Kidney (tissue), 14 donors: ENCODE results near the gene FTCD. TPM values are rescaled to one million over a fixed set of nuclear protein-coding genes. Genes with fewer than 3 reads are reported as not detected.

Experiments used
- DNase-seq, 5 donors: peaks; one replicate each; pipeline ENCODE4 v3.0.0-alpha.2; 2013 to 2020
- FAIRE-seq: peaks from 2 replicates; lab custom pipeline; 2012; peaks lifted over from hg19 to GRCh38; lab: Jason Lieb, UNC
- H3K27ac ChIP-seq, 2 donors: one replicate each; pipeline ENCODE4 v1.7.0; 2013; ENCODE audit warnings: low read depth in 2 of 2, low read length in 2 of 2, inconsistent platforms in 1 of 2
- H3K27me3 ChIP-seq: one replicate; pipeline ENCODE4 v1.7.1; 2013; ENCODE audit warnings: low read length, inconsistent platforms; ENCODE audit not compliant: control insufficient read depth, insufficient read depth
- H3K36me3 ChIP-seq, 3 donors: one replicate each; pipeline versions ENCODE4 v1.7.0 to v1.7.1; 2013; ENCODE audit warnings: low read length in 3 of 3, control low read depth in 1 of 3, inconsistent platforms in 1 of 3; ENCODE audit not compliant: insufficient read depth in 3 of 3, control insufficient read depth in 2 of 3
- H3K4me1 ChIP-seq, 3 donors: one replicate each; pipeline versions ENCODE4 v1.7.0 to v1.7.1; 2013; ENCODE audit warnings: low read length in 3 of 3, inconsistent platforms in 1 of 3, low read depth in 1 of 3; ENCODE audit not compliant: control insufficient read depth in 2 of 3, insufficient read depth in 2 of 3
- H3K4me3 ChIP-seq, 3 donors: one replicate each; pipeline versions ENCODE4 v1.7.0 to v1.8.1; 2013; ENCODE audit warnings: low read length in 3 of 3, control low read depth in 1 of 3, inconsistent platforms in 1 of 3
- H3K9ac ChIP-seq, 3 donors: one replicate each; pipeline versions ENCODE4 v1.7.0 to v1.7.1; 2013; ENCODE audit warnings: low read length in 3 of 3, control low read depth in 1 of 3, inconsistent platforms in 1 of 3
- H3K9me3 ChIP-seq, 3 donors: one replicate each; pipeline versions ENCODE4 v1.7.0 to v1.7.1; 2013; ENCODE audit warnings: low read length in 3 of 3, control low read depth in 1 of 3, inconsistent platforms in 1 of 3; ENCODE audit not compliant: control insufficient read depth in 2 of 3, insufficient read depth in 1 of 3
- intact Hi-C: fragments of 100-400 bp; cut with DNase I; formaldehyde crosslinking; loops from one replicate; pipeline ENCODE4 v1.11.1; 2022
- polyA plus RNA-seq: library from polyadenylated mRNA; stranded (reverse); fragments of 350-450 nt; fragmentation: Illumina TruSeq; extraction: RNeasy Lipid Tissue Mini Kit (QIAGEN cat#74804); gene quantifications from one replicate; pipeline ENCODE4 v1.2.3, GENCODE V29; 2014; ENCODE audit warnings: low read depth, low replicate concordance; ENCODE audit not compliant: insufficient read depth
- total RNA-seq: library from RNA; stranded (reverse); fragmentation: NEBNext Ultra II Directional; extraction: Animal tissue kit (Norgen Biotek cat#: 25700); gene quantifications from one replicate; pipeline ENCODE4 v1.2.1, GENCODE V29; 2021
- TF ChIP-seq, protein P1 (sequence below): IDR thresholded peaks from 3 replicates; pipeline ENCODE4 v1.5.1; 2012; ENCODE audit warnings: mild to moderate bottlenecking, moderate library complexity, borderline replicate concordance; ENCODE audit not compliant: insufficient read depth; ENCODE audit errors: extremely low read depth
- donor health status: control.
- donor health status: control.
- donor health status: control.
- donor health status: control.
- donor health status: control.
- donor health status: DM: yes; HTN: yes; CAD: no.
- donor health status: Normal renal cell carcinoma (clear cell type).

Gene FTCD
- total and polyA plus RNA-seq, 2 donors from 2014 or later: 51.6 to 273 TPM

DNA sequence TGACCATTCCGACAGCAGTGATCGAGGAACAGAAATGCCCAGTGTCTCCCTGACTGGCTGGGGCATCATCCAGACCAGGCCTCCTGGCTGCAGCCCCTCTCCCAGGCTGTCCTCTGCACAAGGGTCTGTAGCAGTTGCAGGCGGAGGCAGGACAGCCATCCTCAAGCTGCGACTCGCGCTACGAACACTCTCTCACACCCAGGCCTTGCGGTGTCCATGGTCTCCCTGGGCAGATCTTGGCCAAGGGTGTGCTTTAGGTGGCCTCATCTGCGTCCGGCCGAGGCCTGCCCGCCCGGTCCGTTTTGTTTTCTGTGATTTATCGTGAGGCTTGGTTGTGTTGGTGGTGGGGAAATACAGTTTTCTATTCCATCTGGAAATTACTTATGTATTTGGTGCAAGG lies 15.7 kb downstream of the FTCD start:
- peaks cover 0 to 13% (median 0%) of the 10 kb centered on the region in 3 donors for H3K36me3 ChIP-seq
- FAIRE-seq (no peak), DNase-seq (no peak)
- H3K4me1 ChIP-seq: no peaks in the 10 kb centered on the region
- no peaks in the 10 kb centered on the region for H3K9me3 ChIP-seq
- no peaks in the 10 kb centered on the region for H3K27me3 ChIP-seq
- no peak overlapping the region for H3K9ac ChIP-seq
- no peak overlapping the region for H3K4me3 ChIP-seq
- intact Hi-C loops: no loop called here
- no peak overlapping the region for H3K27ac ChIP-seq
- TF ChIP-seq, protein P1, sequence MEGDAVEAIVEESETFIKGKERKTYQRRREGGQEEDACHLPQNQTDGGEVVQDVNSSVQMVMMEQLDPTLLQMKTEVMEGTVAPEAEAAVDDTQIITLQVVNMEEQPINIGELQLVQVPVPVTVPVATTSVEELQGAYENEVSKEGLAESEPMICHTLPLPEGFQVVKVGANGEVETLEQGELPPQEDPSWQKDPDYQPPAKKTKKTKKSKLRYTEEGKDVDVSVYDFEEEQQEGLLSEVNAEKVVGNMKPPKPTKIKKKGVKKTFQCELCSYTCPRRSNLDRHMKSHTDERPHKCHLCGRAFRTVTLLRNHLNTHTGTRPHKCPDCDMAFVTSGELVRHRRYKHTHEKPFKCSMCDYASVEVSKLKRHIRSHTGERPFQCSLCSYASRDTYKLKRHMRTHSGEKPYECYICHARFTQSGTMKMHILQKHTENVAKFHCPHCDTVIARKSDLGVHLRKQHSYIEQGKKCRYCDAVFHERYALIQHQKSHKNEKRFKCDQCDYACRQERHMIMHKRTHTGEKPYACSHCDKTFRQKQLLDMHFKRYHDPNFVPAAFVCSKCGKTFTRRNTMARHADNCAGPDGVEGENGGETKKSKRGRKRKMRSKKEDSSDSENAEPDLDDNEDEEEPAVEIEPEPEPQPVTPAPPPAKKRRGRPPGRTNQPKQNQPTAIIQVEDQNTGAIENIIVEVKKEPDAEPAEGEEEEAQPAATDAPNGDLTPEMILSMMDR: no peak

DNA sequence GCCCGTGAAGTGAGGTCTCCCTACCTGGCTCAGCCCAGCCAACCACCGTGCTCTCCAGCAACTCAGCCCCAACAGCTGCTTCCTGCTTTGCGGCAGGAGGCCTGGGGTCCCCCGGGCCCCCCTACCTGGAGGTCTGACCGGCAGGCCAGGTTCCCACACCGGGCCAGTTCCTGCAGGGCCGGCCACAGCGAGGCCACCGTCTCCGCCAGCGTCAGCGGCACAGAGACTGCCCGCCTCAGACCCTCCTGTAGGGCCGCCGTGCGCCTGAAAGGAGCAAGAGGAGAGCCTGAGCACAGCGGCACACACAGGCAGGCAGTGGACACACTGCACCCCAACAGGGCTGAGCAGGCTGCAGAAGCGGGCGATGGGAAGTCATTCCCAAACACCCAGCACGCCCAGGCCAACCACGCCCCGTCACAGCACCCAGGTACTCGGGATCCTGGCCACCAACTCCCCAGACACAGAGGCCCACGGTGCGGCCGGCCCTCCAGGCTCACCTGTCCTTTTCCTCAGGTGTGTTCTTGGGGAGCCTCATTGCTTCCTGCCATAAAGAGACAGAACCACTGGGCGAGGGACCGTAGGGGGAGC lies 16.9 kb downstream of the FTCD start:
- Histone ChIP-seq H3K4me3 (no peak overlapping the region), H3K36me3 (peaks cover 0 to 13% (median 0%) of the 10 kb centered on the region in 3 donors), H3K9ac (no peak overlapping the region), H3K4me1 (no peaks in the 10 kb centered on the region), H3K27me3 (no peaks in the 10 kb centered on the region), H3K27ac (no peak overlapping the region), H3K9me3 (no peaks in the 10 kb centered on the region)
- TF ChIP-seq, protein P1: no peak
- DNase-seq (no peak), FAIRE-seq (no peak)
- intact Hi-C loops: no loop called here

DNA sequence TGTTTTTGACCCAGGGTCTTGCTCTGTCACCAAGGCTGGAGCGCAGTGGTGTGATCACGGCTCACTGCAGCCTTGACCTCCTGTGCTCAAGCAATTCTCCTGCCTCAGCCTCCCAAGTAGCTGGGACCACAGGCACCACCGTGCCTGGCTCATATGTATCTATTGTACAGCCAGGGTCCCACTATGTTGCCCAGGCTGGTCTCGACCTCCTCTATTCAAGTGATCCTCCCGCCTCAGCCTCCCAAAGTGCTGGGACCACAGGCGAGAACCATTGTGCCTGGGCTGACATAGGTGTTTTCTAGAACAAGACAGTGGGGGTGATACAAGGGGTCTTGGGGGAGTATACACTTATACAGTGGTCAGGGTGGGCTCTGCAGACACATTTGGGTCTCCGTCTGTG lies 17.5 kb downstream of the FTCD start:
- H3K27me3 ChIP-seq: no peaks in the 10 kb centered on the region
- H3K4me1 ChIP-seq: no peaks in the 10 kb centered on the region
- H3K36me3 ChIP-seq: peaks cover 0 to 13% (median 0%) of the 10 kb centered on the region in 3 donors
- no peak for DNase-seq
- no peak for FAIRE-seq
- H3K9me3 ChIP-seq: no peaks in the 10 kb centered on the region
- TF ChIP-seq, protein P1: no peak
- H3K4me3 ChIP-seq: no peak overlapping the region
- H3K9ac ChIP-seq: no peak overlapping the region
- H3K27ac ChIP-seq: no peak overlapping the region
- intact Hi-C loops: no loop called here

DNA sequence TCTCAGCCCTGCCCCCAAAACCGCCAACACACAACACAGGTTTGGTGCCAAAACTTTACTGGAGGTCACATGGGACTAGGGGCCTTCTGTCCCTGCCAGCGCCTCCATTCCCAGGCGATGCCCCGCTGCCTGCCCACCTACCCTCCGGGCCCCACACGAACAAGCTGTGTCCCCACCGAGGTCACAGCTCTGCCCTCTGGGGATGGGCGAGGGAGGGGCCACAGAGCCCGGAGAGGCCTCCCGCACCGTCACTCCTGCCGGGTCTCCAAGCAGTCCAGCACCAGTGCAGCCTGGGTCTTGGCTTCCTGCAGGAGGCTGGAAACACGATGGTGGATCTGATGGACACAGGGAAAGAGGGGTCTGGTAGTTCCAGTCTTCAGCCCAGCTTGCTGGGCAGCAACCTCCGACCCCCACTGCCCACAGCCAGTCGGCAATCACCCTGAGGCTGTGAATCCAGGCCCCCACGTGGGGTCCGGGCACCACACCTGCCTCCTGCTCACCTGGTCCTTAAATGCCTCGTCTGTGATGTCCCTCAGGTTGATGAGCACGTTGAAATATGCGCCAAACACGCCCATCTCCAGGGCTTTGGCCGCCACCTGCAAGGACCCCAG lies 18.5 kb downstream of the FTCD start:
- Histone ChIP-seq H3K36me3 (peaks cover 0 to 13% (median 0%) of the 10 kb centered on the region in 3 donors), H3K9me3 (no peaks in the 10 kb centered on the region), H3K9ac (no peak overlapping the region), H3K27ac (no peak overlapping the region), H3K4me1 (no peaks in the 10 kb centered on the region), H3K4me3 (no peak overlapping the region), H3K27me3 (no peaks in the 10 kb centered on the region)
- TF ChIP-seq, protein P1: no peak
- no peak for FAIRE-seq
- no peak for DNase-seq
- intact Hi-C loops: no loop called here
